NK-92 (cell line): Measurements from ENCODE around the gene NECTIN2.
"Not testable (repeated sequence)": the region's sequence is repeated elsewhere in the genome, so short reads cannot be mapped to it uniquely, and the experiment has no call there.

Experiments used
- DNase-seq: peaks from one replicate; lab custom pipeline; 2025; ENCODE audit not compliant: unreplicated experiment; lab: John Stamatoyannopoulos, UW

NECTIN2 gene

DNA sequence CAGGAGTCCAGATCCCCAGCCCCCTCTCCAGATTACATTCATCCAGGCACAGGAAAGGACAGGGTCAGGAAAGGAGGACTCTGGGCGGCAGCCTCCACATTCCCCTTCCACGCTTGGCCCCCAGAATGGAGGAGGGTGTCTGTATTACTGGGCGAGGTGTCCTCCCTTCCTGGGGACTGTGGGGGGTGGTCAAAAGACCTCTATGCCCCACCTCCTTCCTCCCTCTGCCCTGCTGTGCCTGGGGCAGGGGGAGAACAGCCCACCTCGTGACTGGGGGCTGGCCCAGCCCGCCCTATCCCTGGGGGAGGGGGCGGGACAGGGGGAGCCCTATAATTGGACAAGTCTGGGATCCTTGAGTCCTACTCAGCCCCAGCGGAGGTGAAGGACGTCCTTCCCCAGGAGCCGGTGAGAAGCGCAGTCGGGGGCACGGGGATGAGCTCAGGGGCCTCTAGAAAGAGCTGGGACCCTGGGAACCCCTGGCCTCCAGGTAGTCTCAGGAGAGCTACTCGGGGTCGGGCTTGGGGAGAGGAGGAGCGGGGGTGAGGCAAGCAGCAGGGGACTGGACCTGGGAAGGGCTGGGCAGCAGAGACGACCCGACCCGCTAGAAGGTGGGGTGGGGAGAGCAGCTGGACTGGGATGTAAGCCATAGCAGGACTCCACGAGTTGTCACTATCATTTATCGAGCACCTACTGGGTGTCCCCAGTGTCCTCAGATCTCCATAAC, 59.5 kb downstream of the NECTIN2 start, which contains the start of gene APOE:
Gene APOE (plus strand): TSS at position 360 of the 724 bp plus-strand sequence. CDS start 829 bp downstream, outside the sequence.
- DNase-seq, result no peak

- no peak for DNase-seq
Measured at GRCh38 chr19:44907613-44908012, 61.5 kb downstream of the NECTIN2 start.

DNA sequence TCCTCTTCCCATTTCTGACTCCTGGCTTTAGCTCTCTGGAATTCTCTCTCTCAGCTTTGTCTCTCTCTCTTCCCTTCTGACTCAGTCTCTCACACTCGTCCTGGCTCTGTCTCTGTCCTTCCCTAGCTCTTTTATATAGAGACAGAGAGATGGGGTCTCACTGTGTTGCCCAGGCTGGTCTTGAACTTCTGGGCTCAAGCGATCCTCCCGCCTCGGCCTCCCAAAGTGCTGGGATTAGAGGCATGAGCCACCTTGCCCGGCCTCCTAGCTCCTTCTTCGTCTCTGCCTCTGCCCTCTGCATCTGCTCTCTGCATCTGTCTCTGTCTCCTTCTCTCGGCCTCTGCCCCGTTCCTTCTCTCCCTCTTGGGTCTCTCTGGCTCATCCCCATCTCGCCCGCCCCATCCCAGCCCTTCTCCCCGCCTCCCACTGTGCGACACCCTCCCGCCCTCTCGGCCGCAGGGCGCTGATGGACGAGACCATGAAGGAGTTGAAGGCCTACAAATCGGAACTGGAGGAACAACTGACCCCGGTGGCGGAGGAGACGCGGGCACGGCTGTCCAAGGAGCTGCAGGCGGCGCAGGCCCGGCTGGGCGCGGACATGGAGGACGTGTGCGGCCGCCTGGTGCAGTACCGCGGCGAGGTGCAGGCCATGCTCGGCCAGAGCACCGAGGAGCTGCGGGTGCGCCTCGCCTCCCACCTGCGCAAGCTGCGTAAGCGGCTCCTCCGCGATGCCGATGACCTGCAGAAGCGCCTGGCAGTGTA, 62.2 kb downstream of the NECTIN2 start:
- DNase-seq, result no peak

GRCh38 chr19:44908836-44909261, 62.8 kb downstream of the NECTIN2 start:
- no peak for DNase-seq

- DNase-seq, result no peak
Measured at GRCh38 chr19:44909775-44910174, 63.7 kb downstream of the NECTIN2 start.

- DNase-seq, result not testable (repeated sequence)
Measured at GRCh38 chr19:44911896-44912295, 65.8 kb downstream of the NECTIN2 start.

GRCh38 chr19:44912854-44913253, 66.8 kb downstream of the NECTIN2 start:
- DNase-seq, result no peak

DNA sequence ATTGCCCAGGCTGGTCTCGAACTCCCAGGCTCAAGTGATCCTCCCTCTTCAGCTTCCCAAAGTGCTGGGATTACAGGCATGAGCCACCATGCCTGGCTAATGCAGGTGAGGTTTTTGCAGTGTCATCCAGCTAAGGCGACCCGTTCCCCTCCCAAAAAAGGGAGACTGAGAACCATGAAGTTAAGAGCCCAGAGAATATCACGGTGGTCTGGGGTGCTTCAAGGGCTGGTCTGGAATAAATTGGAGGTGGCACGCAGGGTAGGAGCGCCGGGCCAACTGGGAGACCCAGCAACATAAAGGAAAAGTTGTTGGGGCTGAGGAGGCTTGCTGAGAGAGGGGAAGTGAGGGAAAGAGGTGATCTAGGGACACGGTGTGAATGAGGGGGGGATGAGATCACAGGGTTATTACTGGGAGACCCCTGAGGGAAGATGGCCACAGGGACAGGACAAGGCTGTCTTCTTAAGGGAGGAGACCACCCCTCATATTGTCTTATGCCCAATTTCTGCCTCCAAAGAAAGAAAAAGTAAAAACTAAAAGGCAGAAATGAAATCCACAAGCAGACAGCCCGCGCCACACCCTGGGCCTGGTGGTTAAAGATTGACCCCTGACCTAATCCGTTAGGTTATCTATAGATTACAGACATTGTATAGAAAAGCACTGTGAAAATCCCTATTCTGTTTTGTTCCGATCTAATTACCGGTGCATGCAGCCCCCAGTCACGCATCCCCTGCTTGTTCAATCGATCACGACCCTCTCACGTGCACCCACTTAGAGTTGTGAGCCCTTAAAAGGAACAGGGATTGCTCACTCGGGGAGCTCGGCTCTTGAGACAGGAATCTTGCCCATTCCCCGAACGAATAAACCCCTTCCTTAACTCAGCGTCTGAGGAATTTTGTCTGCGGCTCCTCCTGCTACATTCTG, 67.7 kb downstream of the NECTIN2 start:
- not testable (repeated sequence) for DNase-seq

DNA sequence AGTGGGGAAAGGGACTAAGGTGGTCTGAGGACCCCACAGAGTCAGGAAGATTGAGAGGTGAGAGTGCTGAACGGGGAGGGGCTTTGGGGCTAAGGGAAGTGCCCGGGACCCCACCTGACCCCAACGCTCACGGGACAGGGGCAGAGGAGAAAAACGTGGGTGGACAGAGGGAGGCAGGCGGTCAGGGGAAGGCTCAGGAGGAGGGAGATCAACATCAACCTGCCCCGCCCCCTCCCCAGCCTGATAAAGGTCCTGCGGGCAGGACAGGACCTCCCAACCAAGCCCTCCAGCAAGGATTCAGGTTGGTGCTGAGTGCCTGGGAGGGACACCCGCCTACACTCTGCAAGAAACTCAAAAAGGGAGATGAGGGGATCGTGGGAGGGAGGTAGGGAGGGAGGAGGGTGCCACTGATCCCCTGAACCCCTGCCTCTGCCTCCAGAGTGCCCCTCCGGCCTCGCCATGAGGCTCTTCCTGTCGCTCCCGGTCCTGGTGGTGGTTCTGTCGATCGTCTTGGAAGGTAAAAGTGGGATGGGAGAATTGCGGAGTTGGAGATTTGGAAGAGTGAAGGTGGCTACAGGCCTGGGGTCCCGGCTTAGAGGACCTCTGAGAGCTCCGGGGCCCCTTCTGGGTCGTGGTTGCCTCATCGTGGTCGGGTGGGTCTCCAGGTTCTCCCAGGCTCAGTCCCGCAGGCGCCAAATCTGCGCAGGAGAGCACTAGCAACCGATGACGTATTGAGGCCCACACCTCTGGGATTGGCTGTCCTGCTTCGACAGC, 68.5 kb downstream of the NECTIN2 start, which contains the start of gene APOC1:
Gene APOC1 (plus strand): TSS at position 176 of the 774 bp plus-strand sequence. CDS start 284 bp downstream, at position 460.
- not testable (repeated sequence) for DNase-seq

- no peak for DNase-seq
Measured at GRCh38 chr19:44924243-44924725, 78.2 kb downstream of the NECTIN2 start.

DNA sequence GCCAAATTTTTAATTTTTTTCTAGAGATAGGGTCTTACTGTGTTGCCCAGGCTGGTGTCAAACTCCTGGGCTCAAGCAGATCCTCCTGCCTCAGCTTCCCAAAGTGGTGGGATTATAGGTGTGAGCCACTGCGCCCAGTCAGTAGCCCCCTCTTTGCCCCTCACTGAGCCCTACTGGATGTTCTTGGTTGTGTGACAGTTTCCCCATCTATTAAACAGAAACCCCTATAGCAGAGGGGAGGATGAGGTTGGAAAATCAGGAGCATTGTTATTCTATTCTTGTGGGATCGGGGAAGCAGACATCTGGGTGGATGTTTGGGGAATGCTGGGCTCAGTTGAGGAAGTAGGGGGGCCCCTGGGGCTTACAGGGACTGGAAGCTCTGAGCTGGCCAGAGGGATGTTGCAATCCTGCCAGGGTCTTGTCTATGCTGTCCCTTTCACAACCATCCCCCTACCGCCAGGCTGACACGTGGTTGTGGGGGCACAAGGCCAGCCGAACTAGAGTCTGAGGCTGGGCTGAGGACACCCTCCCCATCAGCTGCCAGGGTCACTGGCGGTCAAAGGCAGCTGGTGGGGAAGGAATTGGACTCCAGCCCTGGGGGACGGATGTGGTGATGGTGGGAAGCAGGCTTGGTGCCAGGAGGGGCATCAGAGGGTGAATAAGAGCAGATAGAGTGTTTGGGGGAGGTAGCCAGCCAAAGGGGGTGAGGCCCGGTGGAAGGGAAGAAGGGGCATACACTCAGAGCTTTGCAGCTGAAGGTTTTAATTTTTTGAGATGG, 79.2 kb downstream of the NECTIN2 start:
- DNase-seq, result no peak

- not testable (repeated sequence) for DNase-seq
Measured at GRCh38 chr19:44926245-44927077, 80.4 kb downstream of the NECTIN2 start.

GRCh38 chr19:44927746-44928145, 81.6 kb downstream of the NECTIN2 start:
- no peak for DNase-seq

- no peak for DNase-seq
Measured at GRCh38 chr19:44930088-44930487, 84.0 kb downstream of the NECTIN2 start.

DNA sequence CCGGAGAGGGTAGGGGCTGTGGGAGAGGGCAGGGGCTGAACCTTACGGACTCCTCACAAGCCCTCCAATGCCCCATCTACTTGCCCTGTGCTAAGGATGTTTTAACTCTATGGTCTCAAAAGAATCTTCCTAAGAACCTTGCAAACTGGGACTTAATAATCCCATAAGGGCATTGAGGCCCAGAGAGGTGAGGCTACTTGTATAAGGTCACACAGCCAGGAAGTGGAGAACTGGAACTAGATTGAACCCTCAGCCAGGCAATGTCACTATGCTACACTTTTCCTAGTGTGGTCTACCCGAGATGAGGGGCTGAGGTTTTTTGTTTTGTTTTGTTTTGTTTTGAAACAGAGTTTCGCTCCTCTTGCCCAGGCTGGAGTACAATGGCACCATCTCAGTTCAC, 85.4 kb downstream of the NECTIN2 start:
- DNase-seq, result no peak
